Fibroblast of mammary gland (primary cell): ENCODE data around the gene ACOXL.

Experiments
- DNase-seq: peaks from one replicate; pipeline ENCODE4 v3.0.0-alpha.2; 2010; ENCODE audit warnings: low read depth
- H3K4me3 ChIP-seq: 2 replicates; pipeline ENCODE4 v1.5.1; 2011; ENCODE audit warnings: low read depth, mild to moderate bottlenecking, low read length, moderate library complexity; ENCODE audit not compliant: control insufficient read depth
- CTCF ChIP-seq: conservative IDR thresholded peaks from 2 replicates; pipeline ENCODE4 v1.5.1; 2011; ENCODE audit warnings: low read depth, low read length, inconsistent platforms; ENCODE audit not compliant: control insufficient read depth, insufficient read depth

ACOXL gene

DNA sequence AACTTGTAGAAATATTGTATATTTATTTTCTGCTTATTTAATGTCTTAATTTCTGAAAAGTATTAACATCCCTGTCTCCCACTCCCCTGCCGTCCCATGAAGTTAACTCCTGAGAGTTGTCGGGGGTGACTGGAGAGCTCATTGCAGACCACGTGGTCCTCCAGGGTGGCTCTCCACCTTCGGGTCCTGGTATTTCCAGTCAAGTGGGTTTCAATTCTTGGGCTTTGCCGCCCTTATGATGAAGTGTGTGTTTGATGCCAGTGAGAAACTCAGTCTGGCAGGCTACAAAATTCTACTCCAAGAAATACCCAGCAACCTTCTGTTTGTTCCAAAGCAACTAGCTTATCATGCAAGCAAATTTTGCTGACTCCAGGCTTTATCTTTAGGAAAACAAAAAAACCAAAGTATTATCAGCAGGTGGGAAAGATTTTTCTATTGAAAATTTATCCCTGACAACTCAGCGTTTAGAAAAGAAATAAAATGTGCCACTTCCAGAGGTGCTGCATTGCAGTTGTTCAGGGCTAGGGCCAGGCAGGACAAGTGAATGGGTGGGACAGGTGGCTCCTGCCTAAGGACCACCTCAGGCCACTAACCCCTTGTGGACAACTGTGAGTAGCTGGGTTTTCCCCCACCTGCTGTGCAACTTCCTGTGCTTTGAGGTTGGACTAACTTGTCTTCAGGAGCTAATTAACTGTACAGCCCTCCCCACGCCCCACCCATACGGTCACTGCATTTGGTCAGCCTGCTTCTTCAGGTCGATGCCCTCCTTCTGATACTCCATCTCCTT, 434.9 kb downstream of the ACOXL start:
- no peak overlapping the region for H3K4me3 ChIP-seq
- DNase-seq = no peak
- TF ChIP-seq CTCF = no peak

DNA sequence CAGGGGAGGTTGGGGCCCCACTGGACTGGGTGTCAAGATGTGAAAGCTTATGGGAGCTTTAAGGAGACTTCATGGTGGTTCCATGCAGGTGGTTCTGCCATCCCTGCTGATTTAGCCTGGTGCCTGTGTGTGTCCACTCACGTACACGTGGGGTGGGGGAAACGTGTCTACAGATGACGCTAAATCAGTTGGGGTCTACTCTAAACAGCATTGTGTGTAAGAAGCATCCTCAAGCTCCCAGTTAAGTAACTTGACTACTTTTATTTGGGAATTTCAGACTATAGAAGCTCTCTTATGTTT, 435.4 kb downstream of the ACOXL start:
- no peak for TF ChIP-seq CTCF
- no peak for DNase-seq
- no peak overlapping the region for H3K4me3 ChIP-seq
